GM19372 (cell line): ENCODE data around the gene ERVW-1.

Source experiments
- ATAC-seq: cut with Tn5 transposase; IDR thresholded peaks from one replicate; pipeline ENCODE4 v1.9.1; 2021; ENCODE audit warnings: mild to moderate bottlenecking, low read depth, moderate library complexity; ENCODE audit not compliant: unreplicated experiment

The ERVW-1 gene

GRCh38 chr7:92435542-92435941 is 42.2 kb downstream of the ERVW-1 start:
- no peak for ATAC-seq

- no peak for ATAC-seq
Measured at GRCh38 chr7:92433019-92433418, 44.7 kb downstream of the ERVW-1 start.

GRCh38 chr7:92432299-92432946 is 45.3 kb downstream of the ERVW-1 start:
- no peak for ATAC-seq

GRCh38 chr7:92427193-92427592 is 50.6 kb downstream of the ERVW-1 start:
- no peak for ATAC-seq

GRCh38 chr7:92425311-92425947 is 52.3 kb downstream of the ERVW-1 start:
- no peak for ATAC-seq

- no peak for ATAC-seq
Measured at GRCh38 chr7:92423710-92424131, 54.0 kb downstream of the ERVW-1 start.

- no peak for ATAC-seq
Measured at GRCh38 chr7:92422926-92423325, 54.8 kb downstream of the ERVW-1 start.

GRCh38 chr7:92421676-92422435 is 55.9 kb downstream of the ERVW-1 start:
- no peak for ATAC-seq
